ENCODE results near the gene NUDC. TPM values are rescaled to one million over a fixed set of nuclear protein-coding genes. Genes with fewer than 3 reads are reported as not detected.

NUDC gene
- total and polyA plus RNA-seq, 8 donors, result 25.6 to 54.1 (median 33.5) TPM

GRCh38 chr1:26960625-26960966, 39.1 kb downstream of the NUDC start:
- peak in 3 of 4 donors; percentile 11 to 46 (median 45) for ATAC-seq
- intact Hi-C loops (cut with DNase I), result no loop called here
- Histone ChIP-seq H3K4me3 (peak overlapping the region; percentile 84 to 98 (median 88)), H3K36me3 (no peaks in the 10 kb centered on the region), H3K4me1 (peaks cover 0 to 17% (median 8%) of the 10 kb centered on the region in 3 donors), H3K27ac (peak overlapping the region; percentile 55 to 79 (median 78)), H3K9me3 (no peaks in the 10 kb centered on the region), H3K27me3 (no peaks in the 10 kb centered on the region)
- DNase-seq, result no peak
- TF ChIP-seq CTCF (IDR thresholded peaks at IDR 0.05), result no peak
- 0 to 1% methylated on average over 3 of the region's 3 CpGs for WGBS, 2 donors
- no peak for FAIRE-seq

- Histone ChIP-seq H3K4me1 (peaks cover 0 to 17% (median 8%) of the 10 kb centered on the region in 3 donors), H3K27ac (no peak overlapping the region), H3K36me3 (no peaks in the 10 kb centered on the region), H3K27me3 (no peaks in the 10 kb centered on the region), H3K4me3 (no peak overlapping the region), H3K9me3 (no peaks in the 10 kb centered on the region)
- 82% methylated on average over 3 of the region's 3 CpGs for WGBS, 2 donors
- TF ChIP-seq CTCF (IDR thresholded peaks at IDR 0.05), result no peak
- intact Hi-C loops (cut with DNase I), result no loop called here
- no peak for ATAC-seq
- DNase-seq, result peak in 1 of 6 donors; percentile 1
- FAIRE-seq, result no peak
These were observed 40.3 kb downstream of the NUDC start for GRCh38 chr1:26961826-26962225.

- Histone ChIP-seq H3K4me1 (peaks cover 0 to 10% (median 8%) of the 10 kb centered on the region in 3 donors), H3K4me3 (no peak overlapping the region), H3K36me3 (no peaks in the 10 kb centered on the region), H3K27ac (no peak overlapping the region), H3K27me3 (no peaks in the 10 kb centered on the region), H3K9me3 (no peaks in the 10 kb centered on the region)
- WGBS, 2 donors, result 89 to 93% methylated on average over 6 of the region's 6 CpGs
- DNase-seq, result no peak
- FAIRE-seq, result peak; percentile 66
- no peak for ATAC-seq
- intact Hi-C loops (cut with DNase I), result loop anchor here in 1 of 3 donors (5.0 kb wide), 1 partner anchor 132 kb away; no protein-coding TSS in a partner anchor
- TF ChIP-seq CTCF (IDR thresholded peaks at IDR 0.05), result no peak
These were observed 43.7 kb downstream of the NUDC start for GRCh38 chr1:26965213-26965612.

GRCh38 chr1:26965628-26966027, 44.1 kb downstream of the NUDC start:
- DNase-seq, result peak in 1 of 6 donors; percentile 3
- Histone ChIP-seq H3K4me3 (no peak overlapping the region), H3K4me1 (peaks cover 0 to 10% (median 8%) of the 10 kb centered on the region in 3 donors), H3K27me3 (no peaks in the 10 kb centered on the region), H3K9me3 (no peaks in the 10 kb centered on the region), H3K27ac (no peak overlapping the region), H3K36me3 (no peaks in the 10 kb centered on the region)
- no peak for TF ChIP-seq CTCF (IDR thresholded peaks at IDR 0.05)
- FAIRE-seq, result no peak
- no peak for ATAC-seq
- intact Hi-C loops (cut with DNase I), result loop anchor here in 1 of 3 donors (5.0 kb wide), 1 partner anchor 132 kb away; no protein-coding TSS in a partner anchor
- 87 to 90% methylated on average over 9 of the region's 9 CpGs for WGBS, 2 donors

GRCh38 chr1:26970810-26971209, 49.3 kb downstream of the NUDC start:
- peak in 1 of 6 donors; percentile 12 for DNase-seq
- intact Hi-C loops (cut with DNase I), result no loop called here
- H3K4me3 ChIP-seq, result no peak overlapping the region
- H3K27me3 ChIP-seq, result no peaks in the 10 kb centered on the region
- ATAC-seq, result peak in 2 of 4 donors; percentile 14 to 39
- no peaks in the 10 kb centered on the region for H3K36me3 ChIP-seq
- H3K27ac ChIP-seq, result no peak overlapping the region
- H3K9me3 ChIP-seq, result no peaks in the 10 kb centered on the region
- no peak for TF ChIP-seq CTCF (IDR thresholded peaks at IDR 0.05)
- no peaks in the 10 kb centered on the region for H3K4me1 ChIP-seq
- 60 to 69% methylated on average over 7 of the region's 7 CpGs for whole genome bisulfite sequencing, 2 donors
- FAIRE-seq, result no peak
